GM12878 (cell line): ENCODE measurements around the gene IGFLR1. TPM values are rescaled to one million over a fixed set of nuclear protein-coding genes. Genes with fewer than 3 reads are reported as not detected.

Experiments used
- ASH2L ChIP-seq: fragments of 300-600, 200-600 bp; sonication (generic); IDR thresholded peaks from 2 replicates; pipeline ENCODE4 v1.6.1; 2017; ENCODE audit warnings: low read depth, mild to moderate bottlenecking, borderline replicate concordance
- EED ChIP-seq: sonication (generic); IDR thresholded peaks from 2 replicates; pipeline ENCODE4 v1.6.1; 2016; ENCODE audit warnings: antibody characterized with exemption, low read depth
- FOXK2 ChIP-seq: fragments of 450-650 bp; IDR thresholded peaks from 2 replicates; pipeline ENCODE4 v1.6.1; 2017; ENCODE audit warnings: mild to moderate bottlenecking, moderate library complexity
- KAT2A ChIP-seq: conservative IDR thresholded peaks from 2 replicates; pipeline ENCODE4 v1.6.1; 2011; ENCODE audit warnings: low read depth, low read length; ENCODE audit not compliant: control insufficient read depth
- MYC ChIP-seq: IDR thresholded peaks from 2 replicates; pipeline ENCODE4 v1.6.1; 2011; ENCODE audit warnings: mild to moderate bottlenecking, low read length, moderate library complexity, inconsistent platforms; ENCODE audit not compliant: insufficient read depth, insufficient replicate concordance, insufficient read length, severe bottlenecking
- NFIC ChIP-seq: IDR thresholded peaks from 2 replicates; pipeline ENCODE4 v1.6.1; 2012; ENCODE audit warnings: low read depth, mild to moderate bottlenecking, inconsistent platforms, low read length, moderate library complexity
- NFXL1 ChIP-seq: fragments of 450-650 bp; IDR thresholded peaks from 2 replicates; pipeline ENCODE4 v1.6.1; 2017; ENCODE audit warnings: antibody characterized with exemption, mild to moderate bottlenecking, borderline replicate concordance
- NR2C1 ChIP-seq: fragments of 450-650 bp; IDR thresholded peaks from 2 replicates; pipeline ENCODE4 v1.6.1; 2017; ENCODE audit warnings: antibody characterized with exemption, mild to moderate bottlenecking, moderate library complexity
- PAX8 ChIP-seq: fragments of 450-650 bp; IDR thresholded peaks from 2 replicates; pipeline ENCODE4 v1.6.1; 2017; ENCODE audit warnings: mild to moderate bottlenecking, moderate library complexity
- PML ChIP-seq: IDR thresholded peaks from 2 replicates; pipeline ENCODE4 v1.6.1; 2012; ENCODE audit warnings: low read length, inconsistent platforms
- POU2F2 ChIP-seq: IDR thresholded peaks from 3 replicates; pipeline ENCODE4 v1.6.1; 2011; ENCODE audit warnings: low read depth, mild to moderate bottlenecking, low read length, borderline replicate concordance
- RAD21 ChIP-seq: IDR thresholded peaks from 2 replicates; pipeline ENCODE4 v1.6.1; 2011; ENCODE audit warnings: mild to moderate bottlenecking, low read depth, low read length, moderate library complexity; ENCODE audit not compliant: insufficient read depth
- STAT3 ChIP-seq: IDR thresholded peaks from 2 replicates; pipeline ENCODE4 v1.6.1; 2011; ENCODE audit warnings: low read depth, low read length, improper control_type of control experiment
- TBL1XR1 ChIP-seq: IDR thresholded peaks from 2 replicates; pipeline ENCODE4 v1.6.1; 2012; ENCODE audit warnings: low read depth, low read length, improper control_type of control experiment
- WRNIP1 ChIP-seq: IDR thresholded peaks from 2 replicates; pipeline ENCODE4 v1.6.1; 2011; ENCODE audit warnings: low read depth, low read length, improper control_type of control experiment, borderline replicate concordance
- YBX1 ChIP-seq: fragments of 450-650 bp; IDR thresholded peaks from 2 replicates; pipeline ENCODE4 v1.6.1; 2016; ENCODE audit warnings: antibody characterized with exemption
- polyA plus RNA-seq, 11 experiments: library from polyadenylated mRNA; depleted of rRNA in 4 of 11; unstranded in 6 of 11; stranded (reverse) in 5 of 11; fragments of >200 nt; fragmentation: Nextera tagmentation in 4 of 11; fragmentation: Illumina TruSeq in 1 of 11; extraction: Ambion mirVana in 4 of 11; extraction: Trizol in 1 of 11; gene quantifications; 1 replicate in 1 of 11; 2 replicates in 10 of 11; pipeline versions ENCODE4 v1.2.1 to v1.2.3, GENCODE V29; 2011 to 2016; ENCODE audit warnings: inconsistent platforms in 2 of 11, missing spikeins in 2 of 11, low read depth in 1 of 11
- total RNA-seq, 4 experiments: library from RNA; depleted of rRNA in 3 of 4; stranded (reverse); fragments of >200 nt in 3 of 4; fragmentation: Illumina TruSeq in 1 of 4; extraction: Trizol in 1 of 4; gene quantifications; 2 replicates each; pipeline versions ENCODE4 v1.2.1 to v1.2.3, GENCODE V29; 2013 to 2021
- TF ChIP-seq, protein P1 (sequence below), 3 experiments: IDR thresholded peaks in 2 of 3; conservative IDR thresholded peaks in 1 of 3; 2 replicates each; pipeline ENCODE4 v1.5.1; 2011; ENCODE audit warnings: low read depth in 3 of 3, low read length in 3 of 3, mild to moderate bottlenecking in 3 of 3, control low read depth in 2 of 3, moderate library complexity in 2 of 3, inconsistent platforms in 1 of 3, mixed read lengths in 1 of 3; ENCODE audit not compliant: control insufficient read depth in 2 of 3, insufficient read depth in 1 of 3; ENCODE audit errors: extremely low read depth in 1 of 3
- TF ChIP-seq, protein P2 (sequence below): fragments of 450-650 bp; IDR thresholded peaks from 2 replicates; pipeline ENCODE4 v1.6.1; 2018; ENCODE audit warnings: borderline replicate concordance, mild to moderate bottlenecking; ENCODE audit not compliant: partially characterized antibody
- TF ChIP-seq, protein P3 (sequence below): fragments of 450-650 bp; formaldehyde crosslinking; IDR thresholded peaks from 2 replicates; pipeline ENCODE4 v1.4.0; 2020; ENCODE audit warnings: mild to moderate bottlenecking, moderate library complexity

Gene IGFLR1
- total and polyA plus RNA-seq, 10 of the 15 experiments (the other 5 are each of a cell fraction or from before 2014, with no cell fraction given), result 2.5 to 39.9 (median 24.8) TPM

DNA sequence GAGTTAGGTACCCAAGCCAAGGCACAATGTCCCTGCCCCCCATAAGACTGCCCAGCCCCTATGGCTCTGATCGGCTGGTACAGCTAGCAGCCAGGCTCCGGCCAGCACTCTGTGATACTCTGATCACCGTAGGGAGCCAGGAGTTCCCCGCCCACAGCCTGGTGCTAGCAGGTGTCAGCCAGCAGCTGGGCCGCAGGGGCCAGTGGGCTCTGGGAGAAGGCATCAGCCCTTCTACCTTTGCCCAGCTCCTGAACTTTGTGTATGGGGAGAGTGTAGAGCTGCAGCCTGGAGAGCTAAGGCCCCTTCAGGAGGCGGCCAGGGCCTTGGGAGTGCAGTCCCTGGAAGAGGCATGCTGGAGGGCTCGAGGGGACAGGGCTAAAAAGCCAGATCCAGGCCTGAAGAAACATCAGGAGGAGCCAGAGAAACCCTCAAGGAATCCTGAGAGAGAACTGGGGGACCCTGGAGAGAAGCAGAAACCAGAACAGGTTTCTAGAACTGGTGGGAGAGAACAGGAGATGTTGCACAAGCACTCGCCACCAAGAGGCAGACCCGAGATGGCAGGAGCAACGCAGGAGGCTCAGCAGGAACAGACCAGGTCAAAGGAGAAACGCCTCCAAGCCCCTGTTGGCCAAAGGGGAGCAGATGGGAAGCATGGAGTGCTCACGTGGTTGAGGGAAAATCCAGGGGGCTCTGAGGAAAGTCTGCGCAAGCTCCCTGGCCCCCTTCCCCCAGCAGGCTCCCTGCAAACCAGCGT, 27.5 kb downstream of the IGFLR1 start (continued):
- TF ChIP-seq, protein P1, sequence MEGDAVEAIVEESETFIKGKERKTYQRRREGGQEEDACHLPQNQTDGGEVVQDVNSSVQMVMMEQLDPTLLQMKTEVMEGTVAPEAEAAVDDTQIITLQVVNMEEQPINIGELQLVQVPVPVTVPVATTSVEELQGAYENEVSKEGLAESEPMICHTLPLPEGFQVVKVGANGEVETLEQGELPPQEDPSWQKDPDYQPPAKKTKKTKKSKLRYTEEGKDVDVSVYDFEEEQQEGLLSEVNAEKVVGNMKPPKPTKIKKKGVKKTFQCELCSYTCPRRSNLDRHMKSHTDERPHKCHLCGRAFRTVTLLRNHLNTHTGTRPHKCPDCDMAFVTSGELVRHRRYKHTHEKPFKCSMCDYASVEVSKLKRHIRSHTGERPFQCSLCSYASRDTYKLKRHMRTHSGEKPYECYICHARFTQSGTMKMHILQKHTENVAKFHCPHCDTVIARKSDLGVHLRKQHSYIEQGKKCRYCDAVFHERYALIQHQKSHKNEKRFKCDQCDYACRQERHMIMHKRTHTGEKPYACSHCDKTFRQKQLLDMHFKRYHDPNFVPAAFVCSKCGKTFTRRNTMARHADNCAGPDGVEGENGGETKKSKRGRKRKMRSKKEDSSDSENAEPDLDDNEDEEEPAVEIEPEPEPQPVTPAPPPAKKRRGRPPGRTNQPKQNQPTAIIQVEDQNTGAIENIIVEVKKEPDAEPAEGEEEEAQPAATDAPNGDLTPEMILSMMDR (IDR thresholded peaks at IDR 0.05 in 2 of 3, conservative IDR thresholded peaks at IDR 0.05 in 1 of 3; ENCODE audit: control insufficient read depth in 2 of 3, extremely low read depth in 1 of 3, insufficient read depth in 1 of 3, low read depth in 3 of 3, low read length in 3 of 3), result peak; percentile 36 to 56 (median 50); a peak in 4 of 6 replicates
- TF ChIP-seq, protein P2, sequence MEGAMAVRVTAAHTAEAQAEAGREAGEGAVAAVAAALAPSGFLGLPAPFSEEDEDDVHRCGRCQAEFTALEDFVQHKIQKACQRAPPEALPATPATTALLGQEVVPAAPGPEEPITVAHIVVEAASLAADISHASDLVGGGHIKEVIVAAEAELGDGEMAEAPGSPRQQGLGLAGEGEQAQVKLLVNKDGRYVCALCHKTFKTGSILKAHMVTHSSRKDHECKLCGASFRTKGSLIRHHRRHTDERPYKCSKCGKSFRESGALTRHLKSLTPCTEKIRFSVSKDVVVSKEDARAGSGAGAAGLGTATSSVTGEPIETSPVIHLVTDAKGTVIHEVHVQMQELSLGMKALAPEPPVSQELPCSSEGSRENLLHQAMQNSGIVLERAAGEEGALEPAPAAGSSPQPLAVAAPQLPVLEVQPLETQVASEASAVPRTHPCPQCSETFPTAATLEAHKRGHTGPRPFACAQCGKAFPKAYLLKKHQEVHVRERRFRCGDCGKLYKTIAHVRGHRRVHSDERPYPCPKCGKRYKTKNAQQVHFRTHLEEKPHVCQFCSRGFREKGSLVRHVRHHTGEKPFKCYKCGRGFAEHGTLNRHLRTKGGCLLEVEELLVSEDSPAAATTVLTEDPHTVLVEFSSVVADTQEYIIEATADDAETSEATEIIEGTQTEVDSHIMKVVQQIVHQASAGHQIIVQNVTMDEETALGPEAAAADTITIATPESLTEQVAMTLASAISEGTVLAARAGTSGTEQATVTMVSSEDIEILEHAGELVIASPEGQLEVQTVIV, result no peak
- TF ChIP-seq TBL1XR1, result no peak
- no peak for TF ChIP-seq WRNIP1
- TF ChIP-seq NFXL1, result no peak
- TF ChIP-seq PML, result no peak
- no peak for TF ChIP-seq YBX1
- no peak for TF ChIP-seq MYC
- TF ChIP-seq NR2C1, result no peak
- no peak for TF ChIP-seq ASH2L
- no peak for TF ChIP-seq KAT2A
- no peak for TF ChIP-seq NFIC
- TF ChIP-seq, protein P3, sequence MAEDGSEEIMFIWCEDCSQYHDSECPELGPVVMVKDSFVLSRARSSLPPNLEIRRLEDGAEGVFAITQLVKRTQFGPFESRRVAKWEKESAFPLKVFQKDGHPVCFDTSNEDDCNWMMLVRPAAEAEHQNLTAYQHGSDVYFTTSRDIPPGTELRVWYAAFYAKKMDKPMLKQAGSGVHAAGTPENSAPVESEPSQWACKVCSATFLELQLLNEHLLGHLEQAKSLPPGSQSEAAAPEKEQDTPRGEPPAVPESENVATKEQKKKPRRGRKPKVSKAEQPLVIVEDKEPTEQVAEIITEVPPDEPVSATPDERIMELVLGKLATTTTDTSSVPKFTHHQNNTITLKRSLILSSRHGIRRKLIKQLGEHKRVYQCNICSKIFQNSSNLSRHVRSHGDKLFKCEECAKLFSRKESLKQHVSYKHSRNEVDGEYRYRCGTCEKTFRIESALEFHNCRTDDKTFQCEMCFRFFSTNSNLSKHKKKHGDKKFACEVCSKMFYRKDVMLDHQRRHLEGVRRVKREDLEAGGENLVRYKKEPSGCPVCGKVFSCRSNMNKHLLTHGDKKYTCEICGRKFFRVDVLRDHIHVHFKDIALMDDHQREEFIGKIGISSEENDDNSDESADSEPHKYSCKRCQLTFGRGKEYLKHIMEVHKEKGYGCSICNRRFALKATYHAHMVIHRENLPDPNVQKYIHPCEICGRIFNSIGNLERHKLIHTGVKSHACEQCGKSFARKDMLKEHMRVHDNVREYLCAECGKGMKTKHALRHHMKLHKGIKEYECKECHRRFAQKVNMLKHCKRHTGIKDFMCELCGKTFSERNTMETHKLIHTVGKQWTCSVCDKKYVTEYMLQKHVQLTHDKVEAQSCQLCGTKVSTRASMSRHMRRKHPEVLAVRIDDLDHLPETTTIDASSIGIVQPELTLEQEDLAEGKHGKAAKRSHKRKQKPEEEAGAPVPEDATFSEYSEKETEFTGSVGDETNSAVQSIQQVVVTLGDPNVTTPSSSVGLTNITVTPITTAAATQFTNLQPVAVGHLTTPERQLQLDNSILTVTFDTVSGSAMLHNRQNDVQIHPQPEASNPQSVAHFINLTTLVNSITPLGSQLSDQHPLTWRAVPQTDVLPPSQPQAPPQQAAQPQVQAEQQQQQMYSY (CRISPR knock-in tag), result no peak
- no peak for TF ChIP-seq POU2F2
- TF ChIP-seq PAX8, result no peak
- TF ChIP-seq STAT3, result no peak
- peak; percentile 43 for TF ChIP-seq RAD21
- no peak; the same call in 1 of the 2 replicates for TF ChIP-seq EED
- TF ChIP-seq FOXK2, result no peak
